Fibroblast of lung (primary cell): Measurements from ENCODE around the gene KRT36. TPM values are rescaled to one million over a fixed set of nuclear protein-coding genes. Genes with fewer than 3 reads are reported as not detected.

ENCODE experiments used
- DNase-seq, 2 donors: peaks; one replicate each; pipeline versions ENCODE4 v3.0.0 to v3.0.0-alpha.2; 2010; ENCODE audit warnings: low read depth in 2 of 2
- H2AFZ ChIP-seq: 2 replicates; pipeline ENCODE4 v1.5.1; 2012; ENCODE audit warnings: low read length, control low read depth, inconsistent platforms
- H3K27ac ChIP-seq: 2 replicates; pipeline ENCODE4 v1.5.1; 2011; ENCODE audit warnings: low read length, control low read depth; ENCODE audit not compliant: insufficient read depth
- H3K27me3 ChIP-seq: 2 replicates; pipeline ENCODE4 v1.5.1; 2011; ENCODE audit warnings: mild to moderate bottlenecking, low read length; ENCODE audit not compliant: control insufficient read depth, insufficient read depth
- H3K36me3 ChIP-seq: 2 replicates; pipeline ENCODE4 v1.5.1; 2011; ENCODE audit warnings: low read length; ENCODE audit not compliant: control insufficient read depth, insufficient read depth
- H3K4me1 ChIP-seq: 2 replicates; pipeline ENCODE4 v1.5.1; 2011; ENCODE audit warnings: low read length; ENCODE audit not compliant: control insufficient read depth, insufficient read depth; ENCODE audit errors: extremely low read depth
- H3K4me2 ChIP-seq: 2 replicates; pipeline ENCODE4 v1.5.1; 2011; ENCODE audit warnings: low read length, control low read depth; ENCODE audit not compliant: insufficient read depth; ENCODE audit errors: extremely low read depth
- H3K4me3 ChIP-seq, 4 experiments: fragments of 200-600 bp in 1 of 4; sonication (generic) in 1 of 4; replicated peaks in 1 of 4; 2 replicates each; pipeline ENCODE4 v1.5.1; 2011 to 2016; ENCODE audit warnings: low read length in 4 of 4, low read depth in 3 of 4, mild to moderate bottlenecking in 3 of 4, control low read depth in 2 of 4, inconsistent platforms in 1 of 4, mixed read lengths in 1 of 4; ENCODE audit not compliant: insufficient read depth in 1 of 4; ENCODE audit errors: control extremely low read depth in 1 of 4
- H3K79me2 ChIP-seq: 2 replicates; pipeline ENCODE4 v1.5.1; 2012; ENCODE audit warnings: mild to moderate bottlenecking, low read length, inconsistent platforms; ENCODE audit not compliant: control insufficient read depth, insufficient read depth
- H3K9ac ChIP-seq: 2 replicates; pipeline ENCODE4 v1.5.1; 2011; ENCODE audit warnings: mild to moderate bottlenecking, low read length, control low read depth; ENCODE audit not compliant: insufficient read depth
- H3K9me3 ChIP-seq: 2 replicates; pipeline ENCODE4 v1.5.1; 2012; ENCODE audit warnings: low read depth, low read length; ENCODE audit not compliant: control insufficient read depth, insufficient read depth
- H4K20me1 ChIP-seq: 2 replicates; pipeline ENCODE4 v1.5.1; 2011; ENCODE audit warnings: low read length; ENCODE audit not compliant: control insufficient read depth, insufficient read depth; ENCODE audit errors: extremely low read depth
- EZH2 ChIP-seq: IDR thresholded peaks from 2 replicates; pipeline ENCODE4 v1.5.1; 2012; ENCODE audit warnings: low read length, control low read depth, mild to moderate bottlenecking; ENCODE audit errors: missing control alignments
- polyA plus RNA-seq, 2 donors: library from polyadenylated mRNA; depleted of rRNA in 1 of 2; stranded (reverse) in 1 of 2; unstranded in 1 of 2; fragments of >200 nt; gene quantifications; 2 replicates each; pipeline ENCODE4 v1.2.1, GENCODE V29; 2011 to 2012; ENCODE audit warnings: missing spikeins in 1 of 2
- total RNA-seq: library from RNA; depleted of rRNA; stranded (reverse); fragments of >200 nt; gene quantifications from 2 replicates; pipeline ENCODE4 v1.2.1, GENCODE V29; 2014
- TF ChIP-seq, protein P1 (sequence below), 2 donors: IDR thresholded peaks in 1 of 2; conservative IDR thresholded peaks in 1 of 2; 1 replicate in 1 of 2; 2 replicates in 1 of 2; pipeline ENCODE4 v1.5.1; 2011 to 2012; ENCODE audit warnings: low read length in 2 of 2, control low read depth in 1 of 2, inconsistent platforms in 1 of 2, low read depth in 1 of 2, mild to moderate bottlenecking in 1 of 2

KRT36 gene
- total and polyA plus RNA-seq, 2 donors (not counting 1 experiment from before 2014, with no cell fraction given): 0.03 TPM; not detected in 1

DNA sequence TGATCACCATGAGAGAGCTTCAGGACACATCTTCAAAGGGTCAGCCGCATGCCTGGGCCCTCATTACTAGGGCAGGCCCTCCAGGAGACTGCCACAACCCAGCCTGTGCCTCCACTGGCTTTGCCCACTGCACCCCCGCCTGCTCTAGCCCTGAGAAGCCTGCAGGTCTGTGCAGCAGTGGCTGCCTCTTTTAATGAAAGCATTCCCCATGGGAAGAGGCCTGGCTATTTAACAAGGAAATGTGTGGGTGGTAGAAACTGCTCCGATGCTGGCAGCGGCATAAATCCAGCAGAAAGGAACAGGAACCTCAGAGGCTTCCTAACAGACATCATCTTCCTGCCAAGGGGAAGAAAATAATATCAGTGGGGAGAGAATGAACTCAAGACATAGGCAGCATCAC is 22.1 kb downstream of the KRT36 start:
- no peak overlapping the region for H3K9ac ChIP-seq
- peak in 1 of 2 donors; percentile 66 for DNase-seq
- H3K4me3 ChIP-seq: no peak overlapping the region
- H3K27ac ChIP-seq: no peak overlapping the region
- no peaks in the 10 kb centered on the region for H3K36me3 ChIP-seq
- TF ChIP-seq, protein P1, sequence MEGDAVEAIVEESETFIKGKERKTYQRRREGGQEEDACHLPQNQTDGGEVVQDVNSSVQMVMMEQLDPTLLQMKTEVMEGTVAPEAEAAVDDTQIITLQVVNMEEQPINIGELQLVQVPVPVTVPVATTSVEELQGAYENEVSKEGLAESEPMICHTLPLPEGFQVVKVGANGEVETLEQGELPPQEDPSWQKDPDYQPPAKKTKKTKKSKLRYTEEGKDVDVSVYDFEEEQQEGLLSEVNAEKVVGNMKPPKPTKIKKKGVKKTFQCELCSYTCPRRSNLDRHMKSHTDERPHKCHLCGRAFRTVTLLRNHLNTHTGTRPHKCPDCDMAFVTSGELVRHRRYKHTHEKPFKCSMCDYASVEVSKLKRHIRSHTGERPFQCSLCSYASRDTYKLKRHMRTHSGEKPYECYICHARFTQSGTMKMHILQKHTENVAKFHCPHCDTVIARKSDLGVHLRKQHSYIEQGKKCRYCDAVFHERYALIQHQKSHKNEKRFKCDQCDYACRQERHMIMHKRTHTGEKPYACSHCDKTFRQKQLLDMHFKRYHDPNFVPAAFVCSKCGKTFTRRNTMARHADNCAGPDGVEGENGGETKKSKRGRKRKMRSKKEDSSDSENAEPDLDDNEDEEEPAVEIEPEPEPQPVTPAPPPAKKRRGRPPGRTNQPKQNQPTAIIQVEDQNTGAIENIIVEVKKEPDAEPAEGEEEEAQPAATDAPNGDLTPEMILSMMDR (conservative IDR thresholded peaks at IDR 0.05 in 1 of 2, IDR thresholded peaks at IDR 0.05 in 1 of 2; ENCODE audit: low read depth in 1 of 2, low read length in 2 of 2): no peak
- TF ChIP-seq EZH2: no peak
- H3K79me2 ChIP-seq: no peaks in the 10 kb centered on the region
- peaks cover 4% of the 10 kb centered on the region for H3K4me1 ChIP-seq
- H3K9me3 ChIP-seq: no peaks in the 10 kb centered on the region
- no peak overlapping the region for H3K4me2 ChIP-seq
- peaks cover 6% of the 10 kb centered on the region for H3K27me3 ChIP-seq
- no peaks in the 10 kb centered on the region for H4K20me1 ChIP-seq
- no peak overlapping the region for H2AFZ ChIP-seq

DNA sequence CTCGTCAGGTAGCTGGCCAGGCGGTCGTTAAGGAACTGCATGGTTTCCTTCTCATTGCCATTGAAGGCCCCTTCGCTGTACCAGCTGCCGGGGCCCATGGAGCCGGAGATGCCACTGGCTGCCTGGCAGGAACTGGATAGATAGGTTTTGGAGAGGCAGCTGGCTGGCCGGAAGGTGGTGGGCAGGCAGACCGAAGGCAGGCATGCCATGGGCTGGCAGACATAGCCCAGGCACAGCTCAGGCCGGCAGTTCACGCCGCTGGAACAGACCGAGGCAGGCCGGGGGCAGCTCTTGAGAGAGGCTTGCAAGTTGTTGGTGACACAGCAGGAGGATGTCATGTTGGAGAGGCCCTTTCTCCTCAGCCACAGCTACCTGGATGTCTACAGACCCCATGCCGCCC is 22.7 kb downstream of the KRT36 start, which contains the start of gene KRT32:
TSS of gene KRT32 (minus strand) at position 399 of the 400 bp plus-strand sequence. CDS start at position 338, 61 bp downstream.
- H2AFZ ChIP-seq: no peak within 1 kb of the TSS
- no peak within 1 kb of the TSS for H3K4me2 ChIP-seq
- H3K9ac ChIP-seq: no peak within 1 kb of the TSS
- H3K36me3 ChIP-seq: no peaks in the 10 kb centered on the region
- TF ChIP-seq EZH2: no peak
- TF ChIP-seq, protein P1 (conservative IDR thresholded peaks at IDR 0.05 in 1 of 2, IDR thresholded peaks at IDR 0.05 in 1 of 2; ENCODE audit: low read depth in 1 of 2, low read length in 2 of 2): no peak
- no peaks in the 10 kb centered on the region for H4K20me1 ChIP-seq
- peaks cover 6% of the 10 kb centered on the region for H3K27me3 ChIP-seq
- DNase-seq: no peak
- no peaks in the 10 kb centered on the region for H3K9me3 ChIP-seq
- no peak within 1 kb of the TSS for H3K27ac ChIP-seq
- no peaks in the 10 kb centered on the region for H3K79me2 ChIP-seq
- peaks cover 4% of the 10 kb centered on the region for H3K4me1 ChIP-seq
- H3K4me3 ChIP-seq: no peak within 1 kb of the TSS

DNA sequence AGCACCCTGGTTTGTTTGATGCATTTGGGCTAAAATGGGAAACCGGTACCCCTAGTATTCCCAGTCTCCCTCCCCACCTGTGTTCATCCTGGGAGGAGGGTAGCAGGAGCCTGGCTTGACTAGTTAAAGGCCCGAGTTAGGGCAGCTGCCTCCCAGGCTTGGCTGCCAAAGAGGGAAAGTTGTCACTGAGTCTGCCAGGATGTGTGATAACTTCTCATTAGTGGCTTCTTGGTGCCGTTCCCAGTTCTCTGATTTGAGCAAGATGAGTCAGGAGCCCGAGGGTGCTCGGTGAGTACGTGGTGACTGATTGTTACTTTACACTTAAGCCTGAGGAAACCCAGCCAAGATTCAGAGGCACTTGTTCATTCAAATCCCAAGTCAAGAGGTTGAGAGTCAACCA is 25.0 kb downstream of the KRT36 start:
- H3K4me1 ChIP-seq: peaks cover 4% of the 10 kb centered on the region
- no peak overlapping the region for H3K27ac ChIP-seq
- no peak overlapping the region for H3K9ac ChIP-seq
- no peaks in the 10 kb centered on the region for H4K20me1 ChIP-seq
- H3K79me2 ChIP-seq: no peaks in the 10 kb centered on the region
- no peak for TF ChIP-seq EZH2
- TF ChIP-seq, protein P1 (conservative IDR thresholded peaks at IDR 0.05 in 1 of 2, IDR thresholded peaks at IDR 0.05 in 1 of 2; ENCODE audit: low read depth in 1 of 2, low read length in 2 of 2): no peak
- DNase-seq: peak; percentile 66 to 96
- no peak overlapping the region for H2AFZ ChIP-seq
- no peak overlapping the region for H3K4me3 ChIP-seq
- H3K27me3 ChIP-seq: peaks cover 6% of the 10 kb centered on the region
- no peaks in the 10 kb centered on the region for H3K9me3 ChIP-seq
- no peaks in the 10 kb centered on the region for H3K36me3 ChIP-seq
- no peak overlapping the region for H3K4me2 ChIP-seq
